HUES64 (cell line): ENCODE results near the gene NUMB.

Source experiments
- H3K27ac ChIP-seq: 2 replicates; pipeline ENCODE4 v1.7.0; 2013; ENCODE audit warnings: low read depth, low read length, inconsistent platforms
- H3K27me3 ChIP-seq: 2 replicates; pipeline ENCODE4 v1.6.1; 2013; ENCODE audit warnings: mild to moderate bottlenecking, low read length; ENCODE audit not compliant: insufficient read depth
- H3K36me3 ChIP-seq: 2 replicates; pipeline ENCODE4 v1.6.1; 2013; ENCODE audit warnings: mild to moderate bottlenecking, low read length; ENCODE audit not compliant: insufficient read depth
- H3K4me1 ChIP-seq: 2 replicates; pipeline ENCODE4 v1.6.1; 2013; ENCODE audit warnings: mild to moderate bottlenecking, low read length, moderate library complexity; ENCODE audit not compliant: insufficient read depth
- H3K4me3 ChIP-seq: 2 replicates; pipeline ENCODE4 v1.5.1; 2013; ENCODE audit warnings: mild to moderate bottlenecking, low read length, moderate library complexity
- H3K9ac ChIP-seq: 2 replicates; pipeline ENCODE4 v1.6.1; 2013; ENCODE audit warnings: mild to moderate bottlenecking, low read depth, low read length
- H3K9me3 ChIP-seq: 2 replicates; pipeline ENCODE4 v1.6.1; 2013; ENCODE audit warnings: low read depth, low read length; ENCODE audit not compliant: insufficient read depth
- WGBS: fragments of 150-250, 120-280 bp; methylation state at CpG from one replicate; pipeline ENCODE4 v1.1.7; 2013; ENCODE audit warnings: missing lambda C conversion rate; 5-methylcytosine and 5-hydroxymethylcytosine counted together

The NUMB gene

GRCh38 chr14:73235531-73236155 is 222.7 kb downstream of the NUMB start:
- Histone ChIP-seq H3K4me3 (peak overlapping the region; percentile 52), H3K9me3 (no peaks in the 10 kb centered on the region), H3K4me1 (peaks cover 54% of the 10 kb centered on the region), H3K27ac (peak overlapping the region; percentile 96), H3K9ac (peak overlapping the region; percentile 50), H3K36me3 (no peaks in the 10 kb centered on the region), H3K27me3 (peaks cover 62% of the 10 kb centered on the region)
- WGBS = 0% methylated on average over 3 of the region's 6 CpGs

GRCh38 chr14:73234586-73235394 is 223.6 kb downstream of the NUMB start:
- Histone ChIP-seq H3K4me3 (peak overlapping the region; percentile 52), H3K4me1 (peaks cover 54% of the 10 kb centered on the region), H3K27me3 (peaks cover 53% of the 10 kb centered on the region), H3K27ac (peak overlapping the region; percentile 96), H3K9me3 (no peaks in the 10 kb centered on the region), H3K36me3 (no peaks in the 10 kb centered on the region), H3K9ac (peak overlapping the region; percentile 50)
- WGBS = 67% methylated on average over 11 of the region's 11 CpGs

- WGBS = 94% methylated on average over 5 of the region's 5 CpGs
- H3K27ac ChIP-seq = no peak overlapping the region; the same call in 1 of the 2 replicates
- H3K27me3 ChIP-seq = peaks cover 46% of the 10 kb centered on the region
- H3K4me1 ChIP-seq = peaks cover 49% of the 10 kb centered on the region
- no peaks in the 10 kb centered on the region for H3K36me3 ChIP-seq
- H3K9ac ChIP-seq = no peak overlapping the region
- no peaks in the 10 kb centered on the region for H3K9me3 ChIP-seq
- H3K4me3 ChIP-seq = no peak overlapping the region
These were observed 224.3 kb downstream of the NUMB start for GRCh38 chr14:73234029-73234428.

DNA sequence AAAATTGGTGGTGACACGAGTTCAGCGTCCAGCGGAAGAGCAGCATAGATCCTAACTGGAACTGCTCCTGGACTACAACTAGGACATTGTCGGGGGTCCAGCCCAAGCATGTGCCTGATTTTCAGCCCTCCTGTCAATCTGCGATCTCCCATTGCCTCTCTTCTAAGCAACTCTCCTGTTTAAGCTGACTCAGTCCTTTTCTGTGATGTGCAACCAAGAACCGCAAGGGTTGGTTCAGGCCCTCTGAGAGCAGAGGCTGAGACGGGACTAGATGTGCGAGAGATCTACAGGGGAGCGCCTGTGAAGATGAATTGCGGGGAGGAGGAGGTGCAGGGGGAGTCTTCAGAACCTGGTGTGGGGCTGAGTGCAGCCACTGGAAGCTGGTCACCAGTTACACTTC is 224.8 kb downstream of the NUMB start:
- no peak overlapping the region for H3K27ac ChIP-seq
- H3K9me3 ChIP-seq = no peaks in the 10 kb centered on the region
- 91% methylated on average over 10 of the region's 10 CpGs for WGBS
- no peaks in the 10 kb centered on the region for H3K36me3 ChIP-seq
- no peak overlapping the region for H3K9ac ChIP-seq
- no peak overlapping the region for H3K4me3 ChIP-seq
- H3K27me3 ChIP-seq = peaks cover 41% of the 10 kb centered on the region
- H3K4me1 ChIP-seq = peaks cover 46% of the 10 kb centered on the region

DNA sequence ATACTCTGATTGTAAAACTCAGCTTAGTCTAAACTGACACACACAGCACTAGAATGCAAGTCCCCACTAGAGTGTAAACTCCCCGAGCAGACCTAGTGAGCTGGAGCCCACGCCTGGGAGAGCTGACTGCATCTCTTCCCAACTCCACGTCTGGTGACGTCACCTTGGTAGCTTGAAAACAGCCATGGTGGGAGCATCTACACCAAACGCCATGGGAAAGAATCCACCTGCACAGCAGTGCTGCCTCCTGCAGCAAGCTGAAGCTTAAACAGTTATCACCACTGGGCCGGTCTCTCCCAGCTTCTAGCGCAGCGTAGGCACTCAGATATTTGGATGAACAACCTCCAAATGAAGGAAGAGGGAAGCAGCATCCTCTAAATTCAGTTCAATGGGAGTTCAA is 225.4 kb downstream of the NUMB start:
- no peaks in the 10 kb centered on the region for H3K9me3 ChIP-seq
- WGBS = 86% methylated on average over 8 of the region's 8 CpGs
- H3K9ac ChIP-seq = no peak overlapping the region
- H3K36me3 ChIP-seq = no peaks in the 10 kb centered on the region
- H3K27ac ChIP-seq = no peak overlapping the region
- peaks cover 35% of the 10 kb centered on the region for H3K27me3 ChIP-seq
- no peak overlapping the region for H3K4me3 ChIP-seq
- peaks cover 46% of the 10 kb centered on the region for H3K4me1 ChIP-seq

DNA sequence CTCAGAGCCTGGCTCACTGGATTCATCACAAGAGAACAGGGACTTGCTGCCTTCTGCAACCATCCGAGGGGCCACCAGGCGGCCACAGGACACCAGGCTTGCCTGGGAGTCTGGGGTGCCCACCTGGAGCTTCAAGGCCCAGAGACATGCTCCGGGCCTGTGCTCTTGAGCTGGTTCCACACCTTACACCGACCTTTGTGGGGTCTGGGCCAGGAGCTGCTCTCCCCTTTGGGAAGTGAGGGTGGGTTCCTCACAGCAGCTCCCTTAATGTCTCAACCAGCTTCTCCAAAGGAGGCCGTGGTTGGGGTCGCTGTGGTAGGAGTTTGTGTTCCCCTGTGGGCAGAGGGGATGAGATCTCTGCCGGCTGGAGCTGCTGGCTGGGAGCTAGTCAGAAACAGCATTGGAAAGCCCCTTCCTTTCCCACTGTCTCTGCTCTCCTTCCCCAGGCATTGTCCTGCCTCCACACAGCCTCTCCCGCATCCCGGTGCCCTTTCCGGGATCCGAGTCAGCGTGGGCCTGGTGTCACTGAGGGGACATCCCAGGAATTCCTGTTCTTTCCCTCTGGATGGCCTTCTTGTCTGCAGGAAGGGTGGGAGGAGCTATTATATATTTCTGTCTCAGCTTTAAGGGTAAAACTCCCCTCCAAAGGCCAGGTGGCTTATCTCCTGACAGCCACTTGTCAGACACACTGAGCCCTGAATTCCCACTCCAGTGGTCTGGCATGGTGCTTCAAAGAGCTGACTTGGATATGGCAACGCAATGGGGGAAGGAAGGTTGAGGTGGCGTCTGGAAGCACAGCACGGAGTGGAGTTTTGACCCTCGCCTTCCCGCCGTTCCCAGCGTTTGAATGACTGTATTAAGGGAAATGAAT is 226.1 kb downstream of the NUMB start:
- Histone ChIP-seq H3K27me3 (peaks cover 28% of the 10 kb centered on the region), H3K36me3 (no peaks in the 10 kb centered on the region), H3K4me1 (peaks cover 47% of the 10 kb centered on the region), H3K9ac (no peak overlapping the region), H3K9me3 (no peaks in the 10 kb centered on the region), H3K27ac (no peak overlapping the region), H3K4me3 (no peak overlapping the region)
- WGBS = 76% methylated on average over 17 of the region's 19 CpGs

GRCh38 chr14:73230051-73230450 is 228.3 kb downstream of the NUMB start:
- 95% methylated on average over 6 of the region's 6 CpGs for WGBS
- Histone ChIP-seq H3K27me3 (peaks cover 8% of the 10 kb centered on the region; the same call in 1 of the 2 replicates), H3K36me3 (no peaks in the 10 kb centered on the region), H3K27ac (no peak overlapping the region), H3K4me3 (no peak overlapping the region), H3K9me3 (no peaks in the 10 kb centered on the region), H3K4me1 (peaks cover 36% of the 10 kb centered on the region), H3K9ac (no peak overlapping the region)

- H3K4me3 ChIP-seq = no peak overlapping the region
- 58% methylated on average over 25 of the region's 25 CpGs for WGBS
- no peaks in the 10 kb centered on the region for H3K9me3 ChIP-seq
These were observed 230.2 kb downstream of the NUMB start for GRCh38 chr14:73227812-73228781.

GRCh38 chr14:73225496-73225895 is 232.8 kb downstream of the NUMB start:
- H3K27ac ChIP-seq = no peak overlapping the region
- no peak overlapping the region for H3K4me3 ChIP-seq
- H3K9me3 ChIP-seq = no peaks in the 10 kb centered on the region
- peaks cover 13% of the 10 kb centered on the region for H3K36me3 ChIP-seq
- no peak overlapping the region for H3K9ac ChIP-seq
- no peaks in the 10 kb centered on the region for H3K27me3 ChIP-seq
- 93% methylated on average over 4 of the region's 4 CpGs for WGBS
- H3K4me1 ChIP-seq = peaks cover 21% of the 10 kb centered on the region

More at GRCh38 chr14:73227812-73228781, 230.2 kb downstream of the NUMB start:
- H3K4me1 ChIP-seq = peaks cover 21% of the 10 kb centered on the region
- H3K27ac ChIP-seq = no peak overlapping the region
- peaks cover 1% of the 10 kb centered on the region; the same call in 1 of the 2 replicates for H3K27me3 ChIP-seq
- no peaks in the 10 kb centered on the region for H3K36me3 ChIP-seq
- no peak overlapping the region for H3K9ac ChIP-seq
